PC-9 (cell line): ENCODE data around the gene DSG1. TPM values are rescaled to one million over a fixed set of nuclear protein-coding genes. Genes with fewer than 3 reads are reported as not detected.

Source experiments
- BruUV-seq: library from RNA; stranded (reverse); fragments of 400-500 nt; replicated peaks from 2 replicates; lab custom pipeline; 2021; lab: Mats Ljungman, UMichigan
- CTCF ChIA-PET: fragments of 300-600 bp; sonication (Branson Sonifier 250); formaldehyde crosslinking; loops from one replicate; lab custom pipeline; 2022; ENCODE audit warnings: antibody characterized with exemption; lab: Charles Lee
- POLR2A ChIA-PET: fragments of 300-600 bp; sonication (Branson Sonifier 250); formaldehyde crosslinking; loops from one replicate; lab custom pipeline; 2022; ENCODE audit warnings: antibody characterized with exemption; ENCODE audit not compliant: unreplicated experiment; lab: Charles Lee
- DNase-seq, 2 experiments: peaks; one replicate each; pipeline versions ENCODE4 v3.0.0 to v3.0.0-alpha.2; 2015 to 2022; ENCODE audit warnings: mixed read lengths in 1 of 2
- H2AFZ ChIP-seq: fragments of 200-600 bp; sonication (generic); 2 replicates; pipeline ENCODE4 v1.8.1; 2017; ENCODE audit warnings: antibody characterized with exemption
- H3F3A ChIP-seq: fragments of 200-600 bp; sonication (generic); 2 replicates; pipeline ENCODE4 v1.8.1; 2017; ENCODE audit warnings: antibody characterized with exemption, mild to moderate bottlenecking, low read depth; ENCODE audit not compliant: insufficient read depth
- H3K27ac ChIP-seq: fragments of 200-600 bp; sonication (generic); 2 replicates; pipeline ENCODE4 v1.6.1; 2016; ENCODE audit warnings: mixed run types
- H3K27me3 ChIP-seq: fragments of 200-600 bp; sonication (generic); 2 replicates; pipeline ENCODE4 v1.6.1; 2016; ENCODE audit warnings: low read depth, mixed run types; ENCODE audit not compliant: insufficient read depth
- H3K36me3 ChIP-seq: fragments of 200-600 bp; sonication (generic); 2 replicates; pipeline ENCODE4 v1.6.1; 2016; ENCODE audit warnings: low read depth, mixed run types
- H3K4me1 ChIP-seq: fragments of 200-600 bp; sonication (generic); replicated peaks from 2 replicates; pipeline ENCODE4 v1.6.1; 2016; ENCODE audit warnings: mixed run types; ENCODE audit not compliant: insufficient read depth
- H3K4me2 ChIP-seq: fragments of 200-600 bp; sonication (generic); 2 replicates; pipeline ENCODE4 v1.6.1; 2017; ENCODE audit warnings: mixed run types
- H3K4me3 ChIP-seq: fragments of 200-600 bp; sonication (generic); 2 replicates; pipeline ENCODE4 v1.6.1; 2016; ENCODE audit warnings: mixed run types
- H3K79me2 ChIP-seq: fragments of 200-600 bp; sonication (generic); 2 replicates; pipeline ENCODE4 v1.6.1; 2017; ENCODE audit warnings: low read depth, mixed run types
- H3K9me2 ChIP-seq: fragments of 200-600 bp; sonication (generic); 2 replicates; pipeline ENCODE4 v1.8.1; 2017; ENCODE audit warnings: mild to moderate bottlenecking; ENCODE audit not compliant: insufficient read depth
- H3K9me3 ChIP-seq: fragments of 200-600 bp; sonication (generic); 2 replicates; pipeline ENCODE4 v1.8.1; 2016; ENCODE audit warnings: low read depth; ENCODE audit not compliant: insufficient read depth
- H4K20me1 ChIP-seq: fragments of 200-600 bp; sonication (generic); 2 replicates; pipeline ENCODE4 v1.8.1; 2017; ENCODE audit not compliant: insufficient read depth
- EZH2 ChIP-seq: fragments of 200-600 bp; sonication (generic); IDR thresholded peaks from 2 replicates; pipeline ENCODE4 v1.8.0; 2017; ENCODE audit warnings: antibody characterized with exemption, low read depth
- intact Hi-C: fragments of 100-400 bp; cut with micrococcal nuclease; formaldehyde crosslinking; loops from one replicate; pipeline ENCODE4 v1.10.0; 2022; ENCODE audit not compliant: unreplicated experiment
- total RNA-seq: library from RNA; stranded (reverse); gene quantifications from 2 replicates; pipeline ENCODE4 v1.2.3, GENCODE V29; 2021
- TF ChIP-seq, protein P1 (sequence below): fragments of 200-600 bp; sonication (generic); conservative IDR thresholded peaks from 2 replicates; pipeline ENCODE4 v1.6.1; 2017; ENCODE audit warnings: mixed run types, antibody characterized with exemption, mild to moderate bottlenecking, moderate library complexity

Gene DSG1
- total RNA-seq, 1 experiment from 2014 or later = not detected

DNA sequence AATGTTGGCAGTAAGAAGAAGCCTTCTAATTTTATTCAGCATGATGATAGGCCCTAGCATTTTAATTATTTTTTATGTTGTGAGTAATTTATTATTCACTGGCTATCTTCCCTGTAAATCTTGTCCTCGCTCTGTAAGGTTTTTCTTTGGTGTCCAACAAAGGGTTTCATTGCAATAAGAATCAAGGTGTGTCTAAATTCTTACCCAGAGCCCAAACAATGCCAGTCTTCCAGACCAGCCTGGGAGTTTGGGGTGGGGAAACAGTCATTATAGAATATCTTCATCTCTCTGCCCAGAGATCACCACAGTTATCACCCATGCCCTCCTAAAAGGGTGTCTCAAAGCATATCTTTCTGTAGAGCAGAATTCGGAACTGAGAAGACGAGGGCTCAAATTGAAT is 58.5 kb downstream of the DSG1 start, which contains the start of gene DSG4:
DSG4 (plus strand) TSS at position 301 of the 400 bp plus-strand sequence. CDS start 135 bp downstream, outside the sequence.
- no peaks in the 10 kb centered on the region for H3K36me3 ChIP-seq
- no peak within 1 kb of the TSS for H3K4me2 ChIP-seq
- H3K9me2 ChIP-seq = no peaks in the 10 kb centered on the region
- no peaks in the 10 kb centered on the region for H3K79me2 ChIP-seq
- BruUV-seq = no TSS peak
- TF ChIP-seq, protein P1, sequence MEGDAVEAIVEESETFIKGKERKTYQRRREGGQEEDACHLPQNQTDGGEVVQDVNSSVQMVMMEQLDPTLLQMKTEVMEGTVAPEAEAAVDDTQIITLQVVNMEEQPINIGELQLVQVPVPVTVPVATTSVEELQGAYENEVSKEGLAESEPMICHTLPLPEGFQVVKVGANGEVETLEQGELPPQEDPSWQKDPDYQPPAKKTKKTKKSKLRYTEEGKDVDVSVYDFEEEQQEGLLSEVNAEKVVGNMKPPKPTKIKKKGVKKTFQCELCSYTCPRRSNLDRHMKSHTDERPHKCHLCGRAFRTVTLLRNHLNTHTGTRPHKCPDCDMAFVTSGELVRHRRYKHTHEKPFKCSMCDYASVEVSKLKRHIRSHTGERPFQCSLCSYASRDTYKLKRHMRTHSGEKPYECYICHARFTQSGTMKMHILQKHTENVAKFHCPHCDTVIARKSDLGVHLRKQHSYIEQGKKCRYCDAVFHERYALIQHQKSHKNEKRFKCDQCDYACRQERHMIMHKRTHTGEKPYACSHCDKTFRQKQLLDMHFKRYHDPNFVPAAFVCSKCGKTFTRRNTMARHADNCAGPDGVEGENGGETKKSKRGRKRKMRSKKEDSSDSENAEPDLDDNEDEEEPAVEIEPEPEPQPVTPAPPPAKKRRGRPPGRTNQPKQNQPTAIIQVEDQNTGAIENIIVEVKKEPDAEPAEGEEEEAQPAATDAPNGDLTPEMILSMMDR = no peak
- no peak for TF ChIP-seq EZH2
- no peak within 1 kb of the TSS for H3K27ac ChIP-seq
- no peak within 1 kb of the TSS for H2AFZ ChIP-seq
- H3K9me3 ChIP-seq = no peaks in the 10 kb centered on the region
- POLR2A ChIA-PET = no interaction called here
- CTCF ChIA-PET = no interaction called here
- no peak within 1 kb of the TSS for H3K4me3 ChIP-seq
- intact Hi-C loops = no loop called here
- H3K27me3 ChIP-seq = no peaks in the 10 kb centered on the region
- no peaks in the 10 kb centered on the region for H3K4me1 ChIP-seq
- no peak for DNase-seq
- H4K20me1 ChIP-seq = no peaks in the 10 kb centered on the region
- no peaks in the 10 kb centered on the region for H3F3A ChIP-seq

DNA sequence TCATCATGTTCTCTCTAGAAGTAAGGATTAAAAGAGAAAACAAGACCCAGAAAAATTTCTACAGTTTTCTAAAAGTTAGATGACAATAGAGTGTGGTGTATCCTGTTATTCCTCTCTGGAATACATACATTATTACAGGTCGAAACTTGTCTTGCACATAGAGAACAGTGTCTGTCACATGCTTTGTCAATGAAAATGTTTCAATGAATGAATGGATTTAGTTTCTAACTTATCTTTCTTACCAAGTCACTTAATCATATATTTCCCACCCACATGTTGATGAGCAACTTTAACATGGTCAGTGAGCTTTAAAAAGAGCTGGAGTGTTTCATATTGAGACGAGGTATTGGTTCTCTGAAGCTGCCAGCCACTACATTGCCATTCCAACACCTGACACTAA is 63.0 kb downstream of the DSG1 start:
- Histone ChIP-seq H3K27me3 (no peaks in the 10 kb centered on the region), H3K4me3 (no peak overlapping the region), H3K36me3 (no peaks in the 10 kb centered on the region), H4K20me1 (no peaks in the 10 kb centered on the region), H3F3A (no peaks in the 10 kb centered on the region), H3K4me2 (no peak overlapping the region), H3K9me2 (no peaks in the 10 kb centered on the region), H3K27ac (no peak overlapping the region), H3K79me2 (no peaks in the 10 kb centered on the region), H3K9me3 (no peaks in the 10 kb centered on the region), H3K4me1 (no peaks in the 10 kb centered on the region), H2AFZ (no peak overlapping the region)
- TF ChIP-seq EZH2 = no peak
- TF ChIP-seq, protein P1 = no peak
- CTCF ChIA-PET = no interaction called here
- intact Hi-C loops = no loop called here
- POLR2A ChIA-PET = interaction anchor here (0.5 kb wide), 1 partner anchor 15 kb away, joined by 3 read pairs; no protein-coding TSS in a partner anchor
- DNase-seq = no peak
- BruUV-seq = no TSS peak

DNA sequence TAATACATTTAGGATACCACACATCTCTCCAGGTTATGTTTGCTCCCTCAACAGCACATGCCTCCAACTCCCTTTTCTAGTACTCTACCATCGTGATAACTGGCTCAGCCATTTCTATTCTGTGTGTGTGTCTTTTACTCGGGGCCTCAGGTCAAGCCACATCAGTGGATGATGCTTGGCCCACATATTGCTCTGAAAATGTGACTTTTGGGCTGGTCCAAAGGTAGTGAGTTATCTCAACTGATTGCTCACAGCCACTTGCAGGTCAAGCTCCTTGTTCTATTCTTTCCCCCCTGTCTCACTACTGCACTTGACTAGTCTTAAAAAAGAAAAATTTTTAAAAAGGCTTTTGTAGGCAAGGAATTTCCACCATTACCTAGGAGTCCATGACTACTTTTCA is 64.1 kb downstream of the DSG1 start:
- no peak for DNase-seq
- no peaks in the 10 kb centered on the region for H4K20me1 ChIP-seq
- H3K4me1 ChIP-seq = no peaks in the 10 kb centered on the region
- H3K27me3 ChIP-seq = no peaks in the 10 kb centered on the region
- no peaks in the 10 kb centered on the region for H3K9me3 ChIP-seq
- H3K4me3 ChIP-seq = no peak overlapping the region
- no peaks in the 10 kb centered on the region for H3K79me2 ChIP-seq
- no TSS peak for BruUV-seq
- ChIA-PET CTCF (no interaction called here), POLR2A (no interaction called here)
- no peak overlapping the region for H3K27ac ChIP-seq
- TF ChIP-seq, protein P1 = no peak
- no peak for TF ChIP-seq EZH2
- H3F3A ChIP-seq = no peaks in the 10 kb centered on the region
- no peak overlapping the region for H2AFZ ChIP-seq
- intact Hi-C loops = no loop called here
- no peaks in the 10 kb centered on the region for H3K36me3 ChIP-seq
- no peaks in the 10 kb centered on the region for H3K9me2 ChIP-seq
- H3K4me2 ChIP-seq = no peak overlapping the region
